ENCODE results near the gene MAGEF1. TPM values are rescaled to one million over a fixed set of nuclear protein-coding genes. Genes with fewer than 3 reads are reported as not detected.
A peak's percentile ranks its signal among the peaks of the same experiment; 100 is the strongest.

MAGEF1 gene
- total and polyA plus RNA-seq, 9 of the 15 experiments (the other 6 are each of a cell fraction or from before 2014, with no cell fraction given) = 1.5 to 39.1 (median 19.8) TPM

GRCh38 chr3:184711493-184712247 lies at the start of gene MAGEF1 (continued):
- TF ChIP-seq SMARCA5 (IDR thresholded peaks at IDR 0.05) (no peak), RREB1 (CRISPR knock-in tag; IDR thresholded peaks at IDR 0.05) (no peak), SMARCB1 (IDR thresholded peaks at IDR 0.05; ENCODE audit: insufficient read length, low read depth) (no peak), ZNF143 (CRISPR knock-in tag; IDR thresholded peaks at IDR 0.05) (no peak), LARP7 (IDR thresholded peaks at IDR 0.05) (no peak), ZNF124 (CRISPR knock-in tag; IDR thresholded peaks at IDR 0.05) (no peak), MED1 (CRISPR knock-in tag; IDR thresholded peaks at IDR 0.05; ENCODE audit: borderline replicate concordance) (no peak), RBBP5 (IDR thresholded peaks at IDR 0.05; ENCODE audit: borderline replicate concordance, insufficient read depth, low read length, poor library complexity, severe bottlenecking) (peak; percentile 86), SMARCC2 (IDR thresholded peaks at IDR 0.05; ENCODE audit: low read depth) (no peak), HSF4 (CRISPR knock-in tag; IDR thresholded peaks at IDR 0.05; ENCODE audit: borderline replicate concordance) (no peak), ZNF277 (CRISPR knock-in tag; IDR thresholded peaks at IDR 0.05; ENCODE audit: borderline replicate concordance) (no peak), MBD1 (CRISPR knock-in tag; IDR thresholded peaks at IDR 0.05) (no peak), FOSL1 (tag; conservative IDR thresholded peaks at IDR 0.05) (0 out of 2 replicates have a peak, but pooled peaks have one; percentile 38), ZNF316 (IDR thresholded peaks at IDR 0.05) (no peak), ZNF282 (CRISPR knock-in tag; IDR thresholded peaks at IDR 0.05) (no peak), YY1 (IDR thresholded peaks at IDR 0.05; ENCODE audit: borderline replicate concordance in 1 of 3, control insufficient read depth in 1 of 3, extremely low read depth in 1 of 3, insufficient read depth in 3 of 3, insufficient read length in 1 of 3, insufficient replicate concordance in 2 of 3, low read depth in 1 of 3, low read length in 2 of 3) (peak in 2 of 3 experiments; percentile 62 to 71), ZNF780A (CRISPR knock-in tag; IDR thresholded peaks at IDR 0.05) (no peak)
